ENCODE results near the gene IL1RAP. TPM values are rescaled to one million over a fixed set of nuclear protein-coding genes. Genes with fewer than 3 reads are reported as not detected.

The IL1RAP gene
- total RNA-seq, 4 donors from 2014 or later: 0.80 to 8.6 (median 2.7) TPM

DNA sequence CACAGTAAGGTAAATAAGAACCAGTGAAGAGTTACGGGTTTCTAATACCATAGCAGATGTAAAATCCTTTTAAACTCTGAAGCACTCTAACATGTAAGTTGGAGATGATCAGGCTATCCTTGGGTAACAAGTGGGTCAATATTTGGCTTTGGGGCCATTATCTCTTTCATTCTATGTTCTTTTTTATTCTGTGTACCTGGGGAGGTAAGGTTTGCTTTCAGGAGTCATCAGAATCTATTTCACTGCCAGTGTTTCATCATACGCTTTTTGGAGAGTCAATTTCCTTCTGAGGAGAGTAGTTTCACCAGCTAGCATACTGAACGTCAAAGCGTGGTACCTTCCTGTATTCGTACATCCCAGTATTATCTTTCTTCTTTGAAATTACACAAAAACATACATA, 182.1 kb downstream of the IL1RAP start:
- Histone ChIP-seq H3K27ac (no peak overlapping the region), H3K36me3 (no peaks in the 10 kb centered on the region), H3K4me3 (no peak overlapping the region), H3K4me1 (no peaks in the 10 kb centered on the region), H3K9me3 (no peaks in the 10 kb centered on the region), H3K27me3 (no peaks in the 10 kb centered on the region)
- in situ Hi-C loops (cut with MboI; ENCODE audit: low pct_ligation_motif_present in 1 of 4, low pct_unique_long_range_greater_than_20kb in 1 of 4, low sequenced_read_pairs in 3 of 4): no loop called here
- intact Hi-C loops (cut with DNase I; ENCODE audit: low total_unique reads): no loop called here
- no peak for DNase-seq
- TF ChIP-seq POLR2A (IDR thresholded peaks at IDR 0.05): no peak
- TF ChIP-seq EP300 (IDR thresholded peaks at IDR 0.05; ENCODE audit: low read depth): no peak
- TF ChIP-seq, protein P1, sequence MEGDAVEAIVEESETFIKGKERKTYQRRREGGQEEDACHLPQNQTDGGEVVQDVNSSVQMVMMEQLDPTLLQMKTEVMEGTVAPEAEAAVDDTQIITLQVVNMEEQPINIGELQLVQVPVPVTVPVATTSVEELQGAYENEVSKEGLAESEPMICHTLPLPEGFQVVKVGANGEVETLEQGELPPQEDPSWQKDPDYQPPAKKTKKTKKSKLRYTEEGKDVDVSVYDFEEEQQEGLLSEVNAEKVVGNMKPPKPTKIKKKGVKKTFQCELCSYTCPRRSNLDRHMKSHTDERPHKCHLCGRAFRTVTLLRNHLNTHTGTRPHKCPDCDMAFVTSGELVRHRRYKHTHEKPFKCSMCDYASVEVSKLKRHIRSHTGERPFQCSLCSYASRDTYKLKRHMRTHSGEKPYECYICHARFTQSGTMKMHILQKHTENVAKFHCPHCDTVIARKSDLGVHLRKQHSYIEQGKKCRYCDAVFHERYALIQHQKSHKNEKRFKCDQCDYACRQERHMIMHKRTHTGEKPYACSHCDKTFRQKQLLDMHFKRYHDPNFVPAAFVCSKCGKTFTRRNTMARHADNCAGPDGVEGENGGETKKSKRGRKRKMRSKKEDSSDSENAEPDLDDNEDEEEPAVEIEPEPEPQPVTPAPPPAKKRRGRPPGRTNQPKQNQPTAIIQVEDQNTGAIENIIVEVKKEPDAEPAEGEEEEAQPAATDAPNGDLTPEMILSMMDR (IDR thresholded peaks at IDR 0.05): no peak
- no peak for TF ChIP-seq POLR2AphosphoS5 (IDR thresholded peaks at IDR 0.05)
- 87 to 90% methylated on average over 5 of the region's 5 CpGs for WGBS, 2 donors (ENCODE audit: low coverage in 1 of 2)

DNA sequence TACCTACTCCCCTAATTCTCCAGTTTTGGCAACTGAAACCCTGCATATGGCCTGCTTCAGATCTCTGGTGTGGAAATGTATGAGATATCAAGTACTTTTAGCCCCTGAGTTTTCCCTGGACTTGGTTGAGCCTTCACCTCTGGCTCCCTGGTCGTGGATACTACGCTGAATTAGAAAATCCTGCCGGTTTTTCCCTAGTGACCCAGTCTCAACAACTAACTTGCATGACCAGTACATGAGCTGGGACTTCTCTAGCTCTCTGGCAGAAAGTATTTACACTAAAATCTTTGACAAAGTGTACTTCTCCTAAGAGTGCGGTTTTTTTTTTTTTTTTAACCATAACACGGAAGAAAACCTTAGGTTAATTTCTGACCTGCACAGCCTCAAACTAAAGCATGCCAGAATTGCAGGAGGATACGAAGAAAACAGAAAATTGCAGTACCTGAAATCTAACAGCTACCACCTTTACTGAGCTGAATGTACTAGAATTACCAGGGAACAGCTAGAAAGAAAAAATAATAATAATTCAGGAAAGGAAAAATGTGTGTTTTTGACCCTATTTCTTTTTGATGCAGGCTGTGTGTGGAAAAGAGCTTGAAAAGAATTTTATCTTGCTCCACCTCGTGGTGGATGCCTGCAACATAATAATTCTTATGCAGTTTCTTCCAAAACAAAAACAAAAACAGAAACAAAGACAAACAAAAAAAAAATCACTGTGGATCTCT, 183.1 kb downstream of the IL1RAP start:
- no peak overlapping the region for H3K27ac ChIP-seq
- H3K27me3 ChIP-seq: no peaks in the 10 kb centered on the region
- intact Hi-C loops (cut with DNase I; ENCODE audit: low total_unique reads): no loop called here
- no peak overlapping the region for H3K4me3 ChIP-seq
- no peak for DNase-seq
- H3K4me1 ChIP-seq: no peaks in the 10 kb centered on the region
- H3K9me3 ChIP-seq: no peaks in the 10 kb centered on the region
- WGBS, 2 donors (ENCODE audit: low coverage in 1 of 2): 29 to 43% methylated on average over 4 to 7 of the region's 7 CpGs
- TF ChIP-seq POLR2A (IDR thresholded peaks at IDR 0.05) (no peak), POLR2AphosphoS5 (IDR thresholded peaks at IDR 0.05) (no peak), EP300 (IDR thresholded peaks at IDR 0.05; ENCODE audit: low read depth) (no peak)
- TF ChIP-seq, protein P1 (IDR thresholded peaks at IDR 0.05): peak in 4 of 5 experiments; percentile 26 to 43 (median 34)
- in situ Hi-C loops (cut with MboI; ENCODE audit: low pct_ligation_motif_present in 1 of 4, low pct_unique_long_range_greater_than_20kb in 1 of 4, low sequenced_read_pairs in 3 of 4): no loop called here
- H3K36me3 ChIP-seq: no peaks in the 10 kb centered on the region

DNA sequence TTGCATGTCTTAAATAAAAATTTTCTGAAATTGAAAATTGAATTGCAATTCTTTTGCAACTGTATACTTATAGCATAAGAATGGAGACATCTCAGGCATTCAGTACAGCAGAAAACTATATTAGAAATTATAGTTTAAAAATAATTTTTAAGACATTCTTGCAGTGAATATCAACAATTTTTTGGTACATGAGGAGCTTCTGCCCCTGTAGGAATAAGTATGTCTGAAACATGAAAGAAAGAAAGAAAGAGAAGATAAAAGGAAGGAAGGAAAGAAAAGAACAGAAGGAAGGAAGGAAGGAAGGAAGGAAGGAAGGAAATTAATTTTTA, 183.6 kb downstream of the IL1RAP start:
- TF ChIP-seq POLR2AphosphoS5 (IDR thresholded peaks at IDR 0.05) (no peak), EP300 (IDR thresholded peaks at IDR 0.05; ENCODE audit: low read depth) (no peak), POLR2A (IDR thresholded peaks at IDR 0.05) (no peak)
- TF ChIP-seq, protein P1 (IDR thresholded peaks at IDR 0.05): peak in 1 of 5 experiments; percentile 2
- no peak for DNase-seq
- in situ Hi-C loops (cut with MboI; ENCODE audit: low pct_ligation_motif_present in 1 of 4, low pct_unique_long_range_greater_than_20kb in 1 of 4, low sequenced_read_pairs in 3 of 4): no loop called here

DNA sequence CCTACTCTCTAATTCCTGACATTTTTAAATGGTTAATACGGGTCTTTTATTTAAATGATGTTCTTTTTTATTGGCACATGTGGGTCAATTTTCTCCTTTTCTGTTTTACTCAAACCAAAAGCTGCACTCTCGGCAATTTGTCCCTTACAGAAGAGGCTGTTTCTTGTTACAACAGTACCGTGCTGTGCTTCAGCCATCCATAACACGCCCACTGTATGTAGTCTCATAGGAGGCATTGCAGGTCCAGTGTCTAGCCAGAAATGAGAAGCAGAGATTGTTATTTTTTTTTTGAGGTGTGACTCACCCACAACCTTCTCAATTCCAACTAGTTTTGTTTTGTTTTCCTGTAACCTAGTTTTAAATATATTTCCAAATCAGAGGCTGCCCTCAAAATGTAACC, 184.0 kb downstream of the IL1RAP start:
- Histone ChIP-seq H3K4me1 (no peaks in the 10 kb centered on the region), H3K27me3 (no peaks in the 10 kb centered on the region), H3K27ac (no peak overlapping the region), H3K4me3 (no peak overlapping the region), H3K9me3 (no peaks in the 10 kb centered on the region), H3K36me3 (no peaks in the 10 kb centered on the region)
- DNase-seq: no peak
- 52 to 56% methylated on average over 1 to 4 of the region's 4 CpGs for whole genome bisulfite sequencing, 2 donors (ENCODE audit: low coverage in 1 of 2)
- TF ChIP-seq, protein P1 (IDR thresholded peaks at IDR 0.05): no peak
- no peak for TF ChIP-seq POLR2A (IDR thresholded peaks at IDR 0.05)
- no peak for TF ChIP-seq POLR2AphosphoS5 (IDR thresholded peaks at IDR 0.05)
- in situ Hi-C loops (cut with MboI; ENCODE audit: low pct_ligation_motif_present in 1 of 4, low pct_unique_long_range_greater_than_20kb in 1 of 4, low sequenced_read_pairs in 3 of 4) (no loop called here), intact Hi-C loops (cut with DNase I; ENCODE audit: low total_unique reads) (no loop called here)

More for the DNA sequence above, 183.6 kb downstream of the IL1RAP start:
- Histone ChIP-seq H3K27ac (no peak overlapping the region), H3K27me3 (no peaks in the 10 kb centered on the region), H3K36me3 (no peaks in the 10 kb centered on the region), H3K9me3 (no peaks in the 10 kb centered on the region), H3K4me1 (no peaks in the 10 kb centered on the region), H3K4me3 (no peak overlapping the region)
- intact Hi-C loops (cut with DNase I; ENCODE audit: low total_unique reads): no loop called here
